Measurements from ENCODE around the gene RTL10. TPM values are rescaled to one million over a fixed set of nuclear protein-coding genes. Genes with fewer than 3 reads are reported as not detected.
A peak's percentile ranks its signal among the peaks of the same experiment; 100 is the strongest.

The RTL10 gene
- total RNA-seq, 2 donors from 2014 or later, result 7.6 to 8.6 TPM

GRCh38 chr22:19807161-19807913 is 47.3 kb downstream of the RTL10 start:
- intact Hi-C loops (cut with DNase I), result no loop called here
- peak; percentile 70 for DNase-seq (ENCODE audit: low spot score)

- DNase-seq (ENCODE audit: low spot score), result peak; percentile 76
- intact Hi-C loops (cut with DNase I), result no loop called here
These were observed 48.2 kb downstream of the RTL10 start for GRCh38 chr22:19806213-19807160.

GRCh38 chr22:19805821-19806212 is 48.9 kb downstream of the RTL10 start:
- intact Hi-C loops (cut with DNase I), result no loop called here
- DNase-seq (ENCODE audit: low spot score), result peak; percentile 68

Other genes with a start within 250 kb of the RTL10 start
- 10 to 100 TPM; 22.9 to 29.8 TPM for gene SEPTIN5, start 140.4 kb downstream of the RTL10 start, total RNA-seq
- under 1 TPM in 1 of 2 donors, not detected in 1; 0.83 TPM for gene GP1BB, start 131.3 kb downstream of the RTL10 start, total RNA-seq
- 1 to 10 TPM; 7.5 to 8.1 TPM for gene TBX1, start 94.1 kb downstream of the RTL10 start, total RNA-seq
- gene GNB1L, start within 50 bp of the RTL10 start, total RNA-seq, result 1 to 10 TPM; 3.6 to 3.9 TPM
- gene COMT, start 86.9 kb upstream of the RTL10 start, total RNA-seq, result 10 to 100 TPM; 81.7 to 95.4 TPM
- 10 to 100 TPM; 13.9 to 19.2 TPM for gene TXNRD2, start 86.9 kb upstream of the RTL10 start, total RNA-seq
- gene ARVCF, start 161.9 kb upstream of the RTL10 start, total RNA-seq, result 10 to 100 TPM; 20.1 to 21.3 TPM
- gene TANGO2, start 166.2 kb upstream of the RTL10 start, total RNA-seq, result 10 to 100 TPM; 28.4 to 31.1 TPM
- 10 to 100 TPM; 24.3 to 25.2 TPM for gene DGCR8, start 225.4 kb upstream of the RTL10 start, total RNA-seq